MM.1S (cell line): ENCODE measurements around the gene FBXW4.

Source experiments
- DNase-seq: peaks from one replicate; pipeline ENCODE4 v3.0.0-alpha.2; 2015
- H2AFZ ChIP-seq: fragments of 300-600 bp; sonication (generic); 2 replicates; pipeline ENCODE4 v1.6.0; 2016; ENCODE audit warnings: antibody characterized with exemption, low read length
- H3F3A ChIP-seq: fragments of 300-600 bp; sonication (generic); 2 replicates; pipeline ENCODE4 v1.6.1; 2016; ENCODE audit warnings: mild to moderate bottlenecking, antibody characterized with exemption, low read length, moderate library complexity, mixed read lengths; ENCODE audit not compliant: insufficient read depth
- H3K27ac ChIP-seq: fragments of 300-600 bp; sonication (generic); 2 replicates; pipeline ENCODE4 v1.5.1; 2016; ENCODE audit warnings: mild to moderate bottlenecking, low read length
- H3K27me3 ChIP-seq: fragments of 300-600 bp; sonication (generic); replicated peaks from 2 replicates; pipeline ENCODE4 v1.6.0; 2016; ENCODE audit warnings: low read length; ENCODE audit not compliant: insufficient read depth
- H3K36me3 ChIP-seq: fragments of 300-600 bp; sonication (generic); replicated peaks from 2 replicates; pipeline ENCODE4 v1.6.1; 2016; ENCODE audit warnings: mild to moderate bottlenecking, low read length, mixed read lengths; ENCODE audit not compliant: insufficient read depth
- H3K4me1 ChIP-seq: fragments of 300-600 bp; sonication (generic); 2 replicates; pipeline ENCODE4 v1.6.1; 2016; ENCODE audit warnings: low read length, mixed read lengths
- H3K4me2 ChIP-seq: fragments of 300-600 bp; sonication (generic); 2 replicates; pipeline ENCODE4 v1.6.0; 2016; ENCODE audit warnings: low read depth, low read length
- H3K4me3 ChIP-seq: fragments of 300-600 bp; sonication (generic); 2 replicates; pipeline ENCODE4 v1.5.1; 2016; ENCODE audit warnings: low read length, mixed read lengths
- H3K79me2 ChIP-seq: fragments of 300-600 bp; sonication (generic); 2 replicates; pipeline ENCODE4 v1.6.1; 2016; ENCODE audit warnings: mixed run types, low read length, mixed read lengths
- H3K9ac ChIP-seq: fragments of 300-600 bp; sonication (generic); 2 replicates; pipeline ENCODE4 v1.6.1; 2016; ENCODE audit warnings: low read length, mixed read lengths
- H3K9me2 ChIP-seq: fragments of 300-600 bp; sonication (generic); replicated peaks from 2 replicates; pipeline ENCODE4 v1.6.1; 2016; ENCODE audit warnings: mild to moderate bottlenecking, low read length, mixed read lengths; ENCODE audit not compliant: insufficient read depth
- H3K9me3 ChIP-seq: fragments of 300-600 bp; sonication (generic); replicated peaks from 2 replicates; pipeline ENCODE4 v1.6.1; 2016; ENCODE audit warnings: mild to moderate bottlenecking, low read length, mixed read lengths; ENCODE audit not compliant: insufficient read depth
- H4K20me1 ChIP-seq: fragments of 300-600 bp; sonication (generic); 2 replicates; pipeline ENCODE4 v1.6.1; 2016; ENCODE audit warnings: mild to moderate bottlenecking, low read length, moderate library complexity, mixed read lengths; ENCODE audit not compliant: insufficient read depth
- EZH2 ChIP-seq: fragments of 300-600 bp; sonication (generic); optimal IDR thresholded peaks from 2 replicates; pipeline ENCODE3; 2017; ENCODE audit warnings: low read depth, mild to moderate bottlenecking, antibody characterized with exemption, low read length, mixed read lengths
- EZH2phosphoT487 ChIP-seq: fragments of 300-600 bp; sonication (generic); IDR thresholded peaks from 2 replicates; pipeline ENCODE4 v1.6.1; 2018; ENCODE audit warnings: antibody characterized with exemption, low read length
- TF ChIP-seq, protein P1 (sequence below): fragments of 300-600 bp; sonication (generic); IDR thresholded peaks from 2 replicates; pipeline ENCODE4 v1.5.1; 2016; ENCODE audit warnings: antibody characterized with exemption, low read length, mixed read lengths

Gene FBXW4

DNA sequence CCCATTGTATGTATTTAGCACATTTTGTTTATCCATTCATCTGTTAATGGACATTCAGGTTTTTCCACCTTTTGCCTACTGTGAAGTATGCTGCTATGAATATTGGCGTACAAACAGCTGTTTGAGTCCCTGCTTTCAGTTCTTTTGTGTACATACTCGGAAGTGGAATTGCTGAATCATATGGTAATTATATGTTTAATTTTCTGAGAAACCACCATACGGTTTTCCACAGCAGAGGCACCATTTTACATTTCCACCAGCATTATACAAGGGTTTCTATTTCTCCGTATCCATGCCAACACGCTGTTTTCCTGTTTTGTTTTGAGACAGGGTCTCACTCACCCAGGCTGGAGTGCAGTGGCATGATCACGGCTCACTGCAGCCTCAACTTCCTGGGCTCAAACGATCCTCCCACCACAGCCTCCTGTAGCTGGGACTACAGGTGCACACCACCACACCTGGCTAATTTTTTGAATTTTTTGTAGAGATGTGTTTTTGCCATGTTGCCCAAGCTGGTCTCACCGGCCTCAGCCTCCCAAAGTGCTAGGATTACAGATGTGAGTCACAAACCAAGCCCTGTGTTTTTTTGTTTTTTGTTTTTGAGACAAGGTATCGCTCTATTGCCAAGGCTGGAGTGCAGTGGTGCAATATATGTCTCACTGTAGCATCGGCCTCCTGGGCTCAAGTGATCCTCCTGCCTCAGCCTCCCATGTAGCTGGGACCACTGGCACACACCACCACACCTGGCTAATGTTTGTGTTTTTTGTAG is 22.1 kb upstream of the FBXW4 start:
- Histone ChIP-seq H3K9me3 (no peaks in the 10 kb centered on the region), H3K79me2 (no peaks in the 10 kb centered on the region), H3K27me3 (no peaks in the 10 kb centered on the region), H3K9ac (no peak overlapping the region), H3K4me1 (no peaks in the 10 kb centered on the region), H3K4me2 (no peak overlapping the region), H3K36me3 (no peaks in the 10 kb centered on the region), H3F3A (no peaks in the 10 kb centered on the region), H3K4me3 (no peak overlapping the region), H4K20me1 (no peaks in the 10 kb centered on the region), H3K27ac (no peak overlapping the region), H2AFZ (no peak overlapping the region), H3K9me2 (no peaks in the 10 kb centered on the region)
- DNase-seq = no peak
- TF ChIP-seq, protein P1, sequence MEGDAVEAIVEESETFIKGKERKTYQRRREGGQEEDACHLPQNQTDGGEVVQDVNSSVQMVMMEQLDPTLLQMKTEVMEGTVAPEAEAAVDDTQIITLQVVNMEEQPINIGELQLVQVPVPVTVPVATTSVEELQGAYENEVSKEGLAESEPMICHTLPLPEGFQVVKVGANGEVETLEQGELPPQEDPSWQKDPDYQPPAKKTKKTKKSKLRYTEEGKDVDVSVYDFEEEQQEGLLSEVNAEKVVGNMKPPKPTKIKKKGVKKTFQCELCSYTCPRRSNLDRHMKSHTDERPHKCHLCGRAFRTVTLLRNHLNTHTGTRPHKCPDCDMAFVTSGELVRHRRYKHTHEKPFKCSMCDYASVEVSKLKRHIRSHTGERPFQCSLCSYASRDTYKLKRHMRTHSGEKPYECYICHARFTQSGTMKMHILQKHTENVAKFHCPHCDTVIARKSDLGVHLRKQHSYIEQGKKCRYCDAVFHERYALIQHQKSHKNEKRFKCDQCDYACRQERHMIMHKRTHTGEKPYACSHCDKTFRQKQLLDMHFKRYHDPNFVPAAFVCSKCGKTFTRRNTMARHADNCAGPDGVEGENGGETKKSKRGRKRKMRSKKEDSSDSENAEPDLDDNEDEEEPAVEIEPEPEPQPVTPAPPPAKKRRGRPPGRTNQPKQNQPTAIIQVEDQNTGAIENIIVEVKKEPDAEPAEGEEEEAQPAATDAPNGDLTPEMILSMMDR = no peak
- no peak for TF ChIP-seq EZH2phosphoT487

DNA sequence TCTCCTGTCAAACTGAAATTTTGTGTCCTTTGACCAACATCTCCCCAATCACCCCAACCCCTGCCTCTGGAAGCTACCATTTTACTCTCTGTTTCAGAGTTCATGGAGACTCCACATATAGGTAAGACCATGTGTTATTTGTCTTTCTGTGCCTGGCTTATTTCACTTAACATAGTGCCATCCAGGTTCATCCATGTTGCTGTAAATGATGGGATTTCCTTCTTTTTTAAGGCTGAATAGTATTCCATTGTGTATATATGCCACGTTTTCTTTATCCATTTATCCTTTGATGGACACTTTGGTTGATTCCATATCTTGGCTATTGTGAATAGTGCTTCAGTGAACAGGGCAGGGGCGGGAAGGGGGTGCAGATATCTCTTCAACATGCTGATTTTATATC is 18.0 kb upstream of the FBXW4 start:
- Histone ChIP-seq H2AFZ (no peak overlapping the region), H3K27me3 (no peaks in the 10 kb centered on the region), H3K9me2 (no peaks in the 10 kb centered on the region), H4K20me1 (no peaks in the 10 kb centered on the region), H3K36me3 (no peaks in the 10 kb centered on the region), H3K9ac (no peak overlapping the region), H3K4me1 (no peaks in the 10 kb centered on the region), H3F3A (no peaks in the 10 kb centered on the region), H3K4me2 (no peak overlapping the region), H3K4me3 (no peak overlapping the region), H3K27ac (no peak overlapping the region), H3K9me3 (no peaks in the 10 kb centered on the region), H3K79me2 (no peaks in the 10 kb centered on the region)
- DNase-seq = no peak
- TF ChIP-seq EZH2phosphoT487 = no peak
- TF ChIP-seq, protein P1 = no peak
- no peak for TF ChIP-seq EZH2

DNA sequence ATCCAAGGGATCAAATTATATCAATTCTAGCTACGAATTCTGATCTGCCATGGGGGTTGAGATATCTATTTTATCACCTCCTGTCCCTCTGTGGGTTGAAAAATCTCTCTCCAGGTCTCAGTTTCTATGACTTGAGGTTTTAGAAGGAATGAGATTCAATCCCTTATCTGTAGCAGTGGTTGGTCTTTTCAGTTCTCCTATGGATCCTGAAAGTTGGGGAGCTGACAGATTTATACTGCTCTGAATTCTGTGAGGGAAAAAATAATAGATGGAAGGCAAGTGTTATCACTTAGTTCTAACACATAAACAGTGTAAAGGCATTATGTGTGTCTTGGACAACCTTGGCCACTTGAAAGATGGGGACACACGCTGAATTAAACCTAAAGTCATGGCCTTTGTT is 15.8 kb upstream of the FBXW4 start:
- Histone ChIP-seq H3K9me3 (no peaks in the 10 kb centered on the region), H3K4me2 (no peak overlapping the region), H3K4me3 (no peak overlapping the region), H3K27me3 (no peaks in the 10 kb centered on the region), H3K36me3 (no peaks in the 10 kb centered on the region), H3K9me2 (no peaks in the 10 kb centered on the region), H4K20me1 (no peaks in the 10 kb centered on the region), H3F3A (no peaks in the 10 kb centered on the region), H3K9ac (no peak overlapping the region), H3K27ac (no peak overlapping the region), H3K4me1 (no peaks in the 10 kb centered on the region), H3K79me2 (no peaks in the 10 kb centered on the region), H2AFZ (no peak overlapping the region)
- no peak for DNase-seq
- TF ChIP-seq EZH2phosphoT487 (no peak), EZH2 (no peak)
- TF ChIP-seq, protein P1 = no peak
